AG04450 (cell line): ENCODE results near the gene SPESP1. TPM values are rescaled to one million over a fixed set of nuclear protein-coding genes. Genes with fewer than 3 reads are reported as not detected.

Source experiments
- CTCF ChIA-PET: fragments of 300-600, 350-600 bp; formaldehyde crosslinking; extraction: SDS; loops from one replicate; lab custom pipeline; 2022; ENCODE audit warnings: antibody characterized with exemption, inconsistent platforms; lab: Charles Lee
- POLR2A ChIA-PET: fragments of 350-600 bp; formaldehyde crosslinking; extraction: SDS; loops from one replicate; lab custom pipeline; 2021; ENCODE audit warnings: antibody characterized with exemption, inconsistent platforms; lab: Yijun Ruan, JAX
- DNase-seq: peaks from one replicate; pipeline ENCODE4 v3.0.0-alpha.2; 2011; ENCODE audit warnings: low read depth, low spot score
- H3K27ac ChIP-seq: one replicate; pipeline ENCODE4 v1.5.1; 2012; ENCODE audit warnings: low read depth, low read length, control low read depth
- H3K27me3 ChIP-seq: one replicate; pipeline ENCODE4 v1.6.0; 2012; ENCODE audit warnings: low read length; ENCODE audit not compliant: control insufficient read depth, insufficient read depth
- H3K4me3 ChIP-seq: 2 replicates; pipeline ENCODE4 v1.5.1; 2011; ENCODE audit warnings: mild to moderate bottlenecking, low read depth, low read length, control low read depth
- H3K9me3 ChIP-seq: 2 replicates; pipeline ENCODE4 v1.5.1; 2012; ENCODE audit warnings: low read length; ENCODE audit not compliant: control insufficient read depth, insufficient read depth
- polyA plus RNA-seq: library from polyadenylated mRNA; depleted of rRNA; stranded (reverse); fragments of >200 nt; gene quantifications from 2 replicates; pipeline ENCODE4 v1.2.3, GENCODE V29; 2011
- TF ChIP-seq, protein P1 (sequence below): IDR thresholded peaks from 2 replicates; pipeline ENCODE4 v1.5.1; 2011; ENCODE audit warnings: low read depth, low read length, control low read depth, inconsistent platforms

SPESP1 gene
- polyA plus RNA-seq, 1 experiment = 9.1 TPM

DNA sequence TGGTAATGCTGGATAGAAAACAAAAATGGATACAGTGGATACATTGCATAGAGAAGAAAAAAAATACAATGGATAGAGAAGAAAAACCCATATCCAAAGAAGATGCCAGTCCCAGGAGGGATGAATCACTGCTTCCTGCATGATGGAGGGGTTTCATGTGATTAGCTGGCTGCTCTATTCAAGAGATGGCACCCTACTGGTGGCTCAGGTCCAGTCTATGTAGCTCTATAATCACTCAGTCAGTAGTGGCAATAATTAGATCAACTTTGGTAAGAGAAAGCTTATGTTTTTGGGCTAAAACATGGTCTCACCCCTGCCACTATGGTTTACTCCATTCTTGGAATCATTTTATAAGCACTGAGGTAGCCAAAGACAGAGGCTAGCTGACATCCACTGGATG is 50.5 kb downstream of the SPESP1 start:
- no peak overlapping the region for H3K4me3 ChIP-seq
- H3K9me3 ChIP-seq = peaks cover 5% of the 10 kb centered on the region
- ChIA-PET CTCF (no interaction called here), POLR2A (no interaction called here)
- peaks cover 12% of the 10 kb centered on the region for H3K27me3 ChIP-seq
- no peak for DNase-seq
- TF ChIP-seq, protein P1, sequence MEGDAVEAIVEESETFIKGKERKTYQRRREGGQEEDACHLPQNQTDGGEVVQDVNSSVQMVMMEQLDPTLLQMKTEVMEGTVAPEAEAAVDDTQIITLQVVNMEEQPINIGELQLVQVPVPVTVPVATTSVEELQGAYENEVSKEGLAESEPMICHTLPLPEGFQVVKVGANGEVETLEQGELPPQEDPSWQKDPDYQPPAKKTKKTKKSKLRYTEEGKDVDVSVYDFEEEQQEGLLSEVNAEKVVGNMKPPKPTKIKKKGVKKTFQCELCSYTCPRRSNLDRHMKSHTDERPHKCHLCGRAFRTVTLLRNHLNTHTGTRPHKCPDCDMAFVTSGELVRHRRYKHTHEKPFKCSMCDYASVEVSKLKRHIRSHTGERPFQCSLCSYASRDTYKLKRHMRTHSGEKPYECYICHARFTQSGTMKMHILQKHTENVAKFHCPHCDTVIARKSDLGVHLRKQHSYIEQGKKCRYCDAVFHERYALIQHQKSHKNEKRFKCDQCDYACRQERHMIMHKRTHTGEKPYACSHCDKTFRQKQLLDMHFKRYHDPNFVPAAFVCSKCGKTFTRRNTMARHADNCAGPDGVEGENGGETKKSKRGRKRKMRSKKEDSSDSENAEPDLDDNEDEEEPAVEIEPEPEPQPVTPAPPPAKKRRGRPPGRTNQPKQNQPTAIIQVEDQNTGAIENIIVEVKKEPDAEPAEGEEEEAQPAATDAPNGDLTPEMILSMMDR = no peak
- H3K27ac ChIP-seq = no peak overlapping the region

DNA sequence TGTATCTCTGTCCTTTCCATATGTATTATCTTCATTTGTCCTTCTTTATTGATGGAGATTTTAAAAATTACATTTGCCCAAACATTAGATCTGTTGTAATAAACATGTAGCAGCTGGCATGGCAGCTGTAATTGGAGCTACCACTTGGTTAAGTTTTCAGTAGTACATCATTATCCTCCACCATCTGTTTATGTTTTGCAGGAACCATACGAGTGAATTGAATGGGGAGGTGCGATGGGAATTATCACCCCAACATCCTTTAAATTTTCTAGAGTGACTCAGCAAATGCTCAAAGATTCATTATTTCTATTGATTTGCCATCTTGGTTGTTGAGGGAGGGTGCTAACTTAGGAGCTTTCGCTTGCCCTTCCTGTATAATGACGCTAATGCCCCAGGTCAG is 51.6 kb downstream of the SPESP1 start:
- TF ChIP-seq, protein P1 = no peak
- H3K9me3 ChIP-seq = no peaks in the 10 kb centered on the region; the same call in 1 of the 2 replicates
- ChIA-PET CTCF (no interaction called here), POLR2A (no interaction called here)
- peaks cover 17% of the 10 kb centered on the region for H3K27me3 ChIP-seq
- DNase-seq = no peak
- H3K27ac ChIP-seq = no peak overlapping the region
- no peak overlapping the region for H3K4me3 ChIP-seq

DNA sequence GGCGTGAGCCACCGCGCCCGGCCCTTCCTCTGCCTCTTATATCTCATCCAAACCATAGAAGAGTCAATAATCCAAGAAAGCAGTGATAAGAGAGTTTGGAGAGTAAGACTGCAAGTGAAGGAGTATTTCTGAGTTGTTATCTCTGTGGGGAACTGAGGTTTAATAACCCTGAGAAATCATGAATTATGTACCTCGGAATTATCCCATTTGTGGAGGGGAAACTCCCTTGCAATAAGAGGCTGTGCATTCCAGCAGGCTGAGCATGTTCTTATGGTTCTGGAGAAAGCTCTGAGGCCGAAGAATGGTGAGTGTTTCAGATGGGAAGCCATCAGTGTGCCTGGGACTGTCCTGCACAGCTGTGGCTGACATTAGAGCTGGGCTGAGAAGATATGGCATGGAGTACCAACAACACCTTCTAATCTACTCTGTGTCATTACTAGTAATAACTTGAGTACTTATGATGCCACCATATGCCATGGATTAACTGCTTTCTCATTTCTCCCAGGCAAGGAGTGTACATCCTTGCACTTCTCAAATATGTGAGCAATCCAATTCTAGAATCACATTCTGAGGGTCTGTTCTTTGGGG is 52.7 kb downstream of the SPESP1 start:
- TF ChIP-seq, protein P1 = no peak
- peaks cover 20% of the 10 kb centered on the region for H3K27me3 ChIP-seq
- ChIA-PET CTCF (no interaction called here), POLR2A (no interaction called here)
- no peak for DNase-seq
- H3K27ac ChIP-seq = no peak overlapping the region
- H3K4me3 ChIP-seq = no peak overlapping the region
- H3K9me3 ChIP-seq = no peaks in the 10 kb centered on the region

DNA sequence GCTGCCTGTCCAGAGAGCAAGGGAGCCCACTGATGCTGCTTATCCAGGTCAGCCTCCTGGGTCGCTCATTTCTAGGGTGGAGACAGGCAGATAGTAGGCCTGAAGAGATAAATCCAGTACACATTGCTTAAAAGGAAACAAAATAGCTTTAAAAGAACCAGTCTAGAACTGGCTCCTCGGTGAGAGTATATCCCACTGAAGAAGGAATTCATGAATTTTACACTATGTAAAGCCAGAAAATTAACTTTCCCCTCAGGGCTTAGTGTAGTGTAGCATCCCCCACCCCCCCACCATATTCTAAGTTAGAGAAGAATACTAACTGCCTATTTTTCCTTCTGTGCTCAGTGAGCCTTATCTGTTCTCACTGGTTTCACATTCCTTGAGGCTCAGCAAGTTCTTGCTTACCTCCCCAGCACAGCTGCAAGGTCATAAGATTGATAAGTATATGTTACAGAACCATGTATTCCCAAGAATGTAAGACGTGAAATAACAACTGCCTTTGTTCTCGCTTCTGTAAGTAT is 53.7 kb downstream of the SPESP1 start:
- Histone ChIP-seq H3K4me3 (no peak overlapping the region), H3K27me3 (peaks cover 20% of the 10 kb centered on the region), H3K27ac (no peak overlapping the region), H3K9me3 (no peaks in the 10 kb centered on the region)
- no peak for DNase-seq
- TF ChIP-seq, protein P1 = no peak
- POLR2A ChIA-PET = no interaction called here
- CTCF ChIA-PET = no interaction called here

DNA sequence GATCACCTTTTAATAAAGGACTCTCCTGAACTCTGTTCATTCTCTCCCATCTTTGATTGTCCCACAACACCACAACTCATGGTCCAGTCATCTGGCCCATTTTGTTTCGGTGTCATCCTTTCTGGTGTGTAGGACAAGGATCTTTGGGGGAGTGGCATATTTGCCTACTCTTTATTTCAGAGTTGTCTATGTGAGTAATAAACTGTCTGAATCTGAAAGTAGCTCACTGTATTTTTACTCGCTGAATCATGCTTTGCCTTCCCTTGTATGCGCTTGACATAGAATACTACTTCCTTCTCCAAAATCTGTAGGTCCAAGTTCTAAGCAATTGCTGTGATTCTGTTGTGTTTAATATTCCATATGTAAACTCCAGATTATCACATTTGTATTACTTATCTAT is 54.3 kb downstream of the SPESP1 start:
- ChIA-PET POLR2A (no interaction called here), CTCF (no interaction called here)
- H3K4me3 ChIP-seq = no peak overlapping the region
- no peaks in the 10 kb centered on the region for H3K9me3 ChIP-seq
- DNase-seq = no peak
- TF ChIP-seq, protein P1 = no peak
- H3K27me3 ChIP-seq = peaks cover 20% of the 10 kb centered on the region
- H3K27ac ChIP-seq = no peak overlapping the region
